ENCODE results near the gene ATP6V0D1. TPM values are rescaled to one million over a fixed set of nuclear protein-coding genes. Genes with fewer than 3 reads are reported as not detected.

The ATP6V0D1 gene
- total RNA-seq, 1 experiment from 2014 or later: 85.3 TPM

GRCh38 chr16:67430504-67430976 lies 50.4 kb downstream of the ATP6V0D1 start:
- TF ChIP-seq, protein P1, sequence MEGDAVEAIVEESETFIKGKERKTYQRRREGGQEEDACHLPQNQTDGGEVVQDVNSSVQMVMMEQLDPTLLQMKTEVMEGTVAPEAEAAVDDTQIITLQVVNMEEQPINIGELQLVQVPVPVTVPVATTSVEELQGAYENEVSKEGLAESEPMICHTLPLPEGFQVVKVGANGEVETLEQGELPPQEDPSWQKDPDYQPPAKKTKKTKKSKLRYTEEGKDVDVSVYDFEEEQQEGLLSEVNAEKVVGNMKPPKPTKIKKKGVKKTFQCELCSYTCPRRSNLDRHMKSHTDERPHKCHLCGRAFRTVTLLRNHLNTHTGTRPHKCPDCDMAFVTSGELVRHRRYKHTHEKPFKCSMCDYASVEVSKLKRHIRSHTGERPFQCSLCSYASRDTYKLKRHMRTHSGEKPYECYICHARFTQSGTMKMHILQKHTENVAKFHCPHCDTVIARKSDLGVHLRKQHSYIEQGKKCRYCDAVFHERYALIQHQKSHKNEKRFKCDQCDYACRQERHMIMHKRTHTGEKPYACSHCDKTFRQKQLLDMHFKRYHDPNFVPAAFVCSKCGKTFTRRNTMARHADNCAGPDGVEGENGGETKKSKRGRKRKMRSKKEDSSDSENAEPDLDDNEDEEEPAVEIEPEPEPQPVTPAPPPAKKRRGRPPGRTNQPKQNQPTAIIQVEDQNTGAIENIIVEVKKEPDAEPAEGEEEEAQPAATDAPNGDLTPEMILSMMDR (IDR thresholded peaks at IDR 0.05; ENCODE audit: unreplicated experiment): no peak
- peaks cover 29% of the 10 kb centered on the region for H3K4me1 Mint-ChIP-seq (ENCODE audit: low read depth, unreplicated experiment)
- CTCF ChIA-PET: interaction anchor here (0.6 to 1.9 kb wide), 13 partner anchors 11 to 1021 kb away, joined by 3 to 13 read pairs (median 4); partner anchors contain the start of gene ZDHHC1
- intact Hi-C loops (cut with micrococcal nuclease; ENCODE audit: unreplicated experiment): no loop called here
- DNase-seq: peak; percentile 60
- TSS peak; percentile 34 for BruUV-seq (replicated peaks)
- peak overlapping the region; percentile 84 for H3K27ac Mint-ChIP-seq (ENCODE audit: unreplicated experiment)
- H3K9me3 Mint-ChIP-seq (ENCODE audit: low read depth, unreplicated experiment): no peaks in the 10 kb centered on the region
- peak overlapping the region; percentile 96 for H3K4me3 Mint-ChIP-seq (ENCODE audit: low read depth, unreplicated experiment)
- peaks cover 21% of the 10 kb centered on the region for H3K36me3 Mint-ChIP-seq (ENCODE audit: insufficient read depth, unreplicated experiment)
- H3K27me3 Mint-ChIP-seq (ENCODE audit: unreplicated experiment): peaks cover 26% of the 10 kb centered on the region

GRCh38 chr16:67429799-67430503 lies 51.0 kb downstream of the ATP6V0D1 start:
- Mint-ChIP-seq H3K4me1 (ENCODE audit: low read depth, unreplicated experiment) (peaks cover 29% of the 10 kb centered on the region), H3K27me3 (ENCODE audit: unreplicated experiment) (peaks cover 26% of the 10 kb centered on the region), H3K9me3 (ENCODE audit: low read depth, unreplicated experiment) (no peaks in the 10 kb centered on the region), H3K4me3 (ENCODE audit: low read depth, unreplicated experiment) (peak overlapping the region; percentile 96), H3K36me3 (ENCODE audit: insufficient read depth, unreplicated experiment) (peaks cover 21% of the 10 kb centered on the region), H3K27ac (ENCODE audit: unreplicated experiment) (peak overlapping the region; percentile 84)
- CTCF ChIA-PET: interaction anchor here (0.6 to 3.3 kb wide), 6 partner anchors 12 to 75 kb away, joined by 3 to 23 read pairs (median 4); no protein-coding TSS in a partner anchor
- intact Hi-C loops (cut with micrococcal nuclease; ENCODE audit: unreplicated experiment): no loop called here
- BruUV-seq (replicated peaks): no TSS peak
- TF ChIP-seq, protein P1 (IDR thresholded peaks at IDR 0.05; ENCODE audit: unreplicated experiment): no peak
- no peak for DNase-seq

- no peak overlapping the region for H3K27ac Mint-ChIP-seq (ENCODE audit: unreplicated experiment)
- peak overlapping the region; percentile 96 for H3K4me3 Mint-ChIP-seq (ENCODE audit: low read depth, unreplicated experiment)
- no peaks in the 10 kb centered on the region for H3K9me3 Mint-ChIP-seq (ENCODE audit: low read depth, unreplicated experiment)
- TSS peak; percentile 28 for BruUV-seq (replicated peaks)
- TF ChIP-seq, protein P1 (IDR thresholded peaks at IDR 0.05; ENCODE audit: unreplicated experiment): no peak
- peaks cover 19% of the 10 kb centered on the region for H3K36me3 Mint-ChIP-seq (ENCODE audit: insufficient read depth, unreplicated experiment)
- no peak for DNase-seq
- H3K27me3 Mint-ChIP-seq (ENCODE audit: unreplicated experiment): peaks cover 26% of the 10 kb centered on the region
- intact Hi-C loops (cut with micrococcal nuclease; ENCODE audit: unreplicated experiment): no loop called here
- peaks cover 29% of the 10 kb centered on the region for H3K4me1 Mint-ChIP-seq (ENCODE audit: low read depth, unreplicated experiment)
- CTCF ChIA-PET: interaction anchor here (1.8 to 3.3 kb wide), 4 partner anchors 11 to 36 kb away, joined by 20 to 34 read pairs (median 22); no protein-coding TSS in a partner anchor
Observed at GRCh38 chr16:67429053-67429798, 51.7 kb downstream of the ATP6V0D1 start.

DNA sequence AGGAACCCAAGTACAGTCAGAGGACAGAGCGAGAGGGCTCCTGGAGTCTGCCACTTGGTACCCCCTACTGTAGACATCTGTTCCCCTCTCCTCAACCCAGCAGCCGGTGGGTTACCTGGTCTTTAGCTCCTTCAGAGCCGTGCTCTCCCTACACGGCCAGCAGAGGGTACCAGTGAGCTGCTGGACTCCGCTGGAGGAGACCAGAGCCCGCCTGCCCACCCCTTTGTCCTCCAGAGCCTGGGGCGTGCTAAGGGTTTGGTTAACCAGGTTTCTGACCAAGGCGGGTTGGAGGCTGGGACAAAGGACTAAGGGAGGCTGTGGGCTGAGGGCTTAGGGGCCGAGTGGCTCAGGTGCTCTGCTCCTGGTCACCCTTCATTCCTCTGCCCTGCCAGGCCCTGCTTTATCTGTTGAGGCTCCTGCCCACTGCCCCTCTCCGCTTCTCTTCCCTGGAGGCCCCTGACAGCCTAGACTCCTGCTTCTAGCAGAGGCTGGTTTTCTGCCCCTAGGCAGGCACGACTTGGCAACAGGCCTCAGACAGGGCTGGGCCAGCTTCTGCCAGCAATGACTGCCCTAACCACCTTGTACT lies 52.7 kb downstream of the ATP6V0D1 start:
- H3K36me3 Mint-ChIP-seq (ENCODE audit: insufficient read depth, unreplicated experiment): peaks cover 15% of the 10 kb centered on the region
- CTCF ChIA-PET: interaction anchor here (0.5 to 3.3 kb wide), 26 partner anchors 8 to 479 kb away, joined by 3 to 34 read pairs (median 6); partner anchors contain the start of genes ATP6V0D1, FHOD1, LRRC36 and ZDHHC1
- no peak overlapping the region for H3K27ac Mint-ChIP-seq (ENCODE audit: unreplicated experiment)
- TF ChIP-seq, protein P1 (IDR thresholded peaks at IDR 0.05; ENCODE audit: unreplicated experiment): peak; percentile 82
- BruUV-seq (replicated peaks): no TSS peak
- H3K9me3 Mint-ChIP-seq (ENCODE audit: low read depth, unreplicated experiment): no peaks in the 10 kb centered on the region
- H3K4me3 Mint-ChIP-seq (ENCODE audit: low read depth, unreplicated experiment): no peak overlapping the region
- peaks cover 29% of the 10 kb centered on the region for H3K4me1 Mint-ChIP-seq (ENCODE audit: low read depth, unreplicated experiment)
- intact Hi-C loops (cut with micrococcal nuclease; ENCODE audit: unreplicated experiment): loop anchor here (1.0 kb wide), 2 partner anchors 34 to 38 kb away; no protein-coding TSS in a partner anchor
- peak; percentile 90 for DNase-seq
- H3K27me3 Mint-ChIP-seq (ENCODE audit: unreplicated experiment): peaks cover 26% of the 10 kb centered on the region

All from Calu3 (cell line).